PFSK-1 (cell line): ENCODE measurements around the gene PTX3.

ENCODE experiments used
- FOXP2 ChIP-seq: optimal IDR thresholded peaks from 2 replicates; pipeline ENCODE3; 2011; ENCODE audit warnings: borderline replicate concordance, control low read depth, inconsistent platforms; ENCODE audit not compliant: insufficient read depth; ENCODE audit errors: extremely low read length, extremely low read depth
- POLR2AphosphoS5 ChIP-seq: IDR thresholded peaks from 2 replicates; pipeline ENCODE4 v1.6.1; 2012; ENCODE audit warnings: low read depth, mild to moderate bottlenecking, control low read depth, low read length, moderate library complexity
- SIN3A ChIP-seq: IDR thresholded peaks from 2 replicates; pipeline ENCODE4 v1.6.1; 2012; ENCODE audit warnings: mild to moderate bottlenecking, low read length, moderate library complexity, borderline replicate concordance; ENCODE audit not compliant: insufficient read depth
- TAF1 ChIP-seq: IDR thresholded peaks from 2 replicates; pipeline ENCODE4 v1.6.1; 2012; ENCODE audit warnings: low read length, control low read depth, borderline replicate concordance; ENCODE audit not compliant: insufficient read depth
- TF ChIP-seq, protein P1 (sequence below), 2 experiments: IDR thresholded peaks; 2 replicates each; pipeline versions ENCODE4 v1.6.1 to v1.8.0; 2011 to 2012; ENCODE audit warnings: low read depth in 2 of 2, low read length in 2 of 2, control low read depth in 1 of 2, inconsistent platforms in 1 of 2, mild to moderate bottlenecking in 1 of 2, moderate library complexity in 1 of 2; ENCODE audit not compliant: insufficient read depth in 1 of 2

The PTX3 gene

DNA sequence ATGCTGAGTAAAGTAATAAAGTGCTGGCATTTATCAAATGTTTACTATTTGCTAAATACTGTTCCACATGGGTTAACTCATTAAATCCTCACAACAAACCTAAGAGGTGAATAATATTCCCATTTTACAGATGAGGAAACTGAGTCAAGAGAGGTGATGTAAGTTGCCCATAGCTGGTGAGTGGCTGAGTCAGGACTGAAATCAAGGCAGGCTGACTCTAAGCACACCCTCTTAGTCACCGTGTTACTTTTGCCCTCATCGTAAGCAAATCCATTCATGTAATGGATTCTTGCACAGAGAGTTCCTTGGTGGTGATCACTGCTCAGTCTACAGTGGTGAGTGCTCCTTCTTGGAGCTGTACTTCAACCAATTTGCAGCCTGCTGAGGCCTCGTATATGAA lies 28.9 kb upstream of the PTX3 start:
- no peak for TF ChIP-seq SIN3A
- TF ChIP-seq POLR2AphosphoS5, result no peak
- TF ChIP-seq, protein P1, sequence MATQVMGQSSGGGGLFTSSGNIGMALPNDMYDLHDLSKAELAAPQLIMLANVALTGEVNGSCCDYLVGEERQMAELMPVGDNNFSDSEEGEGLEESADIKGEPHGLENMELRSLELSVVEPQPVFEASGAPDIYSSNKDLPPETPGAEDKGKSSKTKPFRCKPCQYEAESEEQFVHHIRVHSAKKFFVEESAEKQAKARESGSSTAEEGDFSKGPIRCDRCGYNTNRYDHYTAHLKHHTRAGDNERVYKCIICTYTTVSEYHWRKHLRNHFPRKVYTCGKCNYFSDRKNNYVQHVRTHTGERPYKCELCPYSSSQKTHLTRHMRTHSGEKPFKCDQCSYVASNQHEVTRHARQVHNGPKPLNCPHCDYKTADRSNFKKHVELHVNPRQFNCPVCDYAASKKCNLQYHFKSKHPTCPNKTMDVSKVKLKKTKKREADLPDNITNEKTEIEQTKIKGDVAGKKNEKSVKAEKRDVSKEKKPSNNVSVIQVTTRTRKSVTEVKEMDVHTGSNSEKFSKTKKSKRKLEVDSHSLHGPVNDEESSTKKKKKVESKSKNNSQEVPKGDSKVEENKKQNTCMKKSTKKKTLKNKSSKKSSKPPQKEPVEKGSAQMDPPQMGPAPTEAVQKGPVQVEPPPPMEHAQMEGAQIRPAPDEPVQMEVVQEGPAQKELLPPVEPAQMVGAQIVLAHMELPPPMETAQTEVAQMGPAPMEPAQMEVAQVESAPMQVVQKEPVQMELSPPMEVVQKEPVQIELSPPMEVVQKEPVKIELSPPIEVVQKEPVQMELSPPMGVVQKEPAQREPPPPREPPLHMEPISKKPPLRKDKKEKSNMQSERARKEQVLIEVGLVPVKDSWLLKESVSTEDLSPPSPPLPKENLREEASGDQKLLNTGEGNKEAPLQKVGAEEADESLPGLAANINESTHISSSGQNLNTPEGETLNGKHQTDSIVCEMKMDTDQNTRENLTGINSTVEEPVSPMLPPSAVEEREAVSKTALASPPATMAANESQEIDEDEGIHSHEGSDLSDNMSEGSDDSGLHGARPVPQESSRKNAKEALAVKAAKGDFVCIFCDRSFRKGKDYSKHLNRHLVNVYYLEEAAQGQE (IDR thresholded peaks at IDR 0.05; ENCODE audit: insufficient read depth in 1 of 2, low read depth in 2 of 2, low read length in 2 of 2), result no peak
- no peak for TF ChIP-seq TAF1
- TF ChIP-seq FOXP2, result no peak

DNA sequence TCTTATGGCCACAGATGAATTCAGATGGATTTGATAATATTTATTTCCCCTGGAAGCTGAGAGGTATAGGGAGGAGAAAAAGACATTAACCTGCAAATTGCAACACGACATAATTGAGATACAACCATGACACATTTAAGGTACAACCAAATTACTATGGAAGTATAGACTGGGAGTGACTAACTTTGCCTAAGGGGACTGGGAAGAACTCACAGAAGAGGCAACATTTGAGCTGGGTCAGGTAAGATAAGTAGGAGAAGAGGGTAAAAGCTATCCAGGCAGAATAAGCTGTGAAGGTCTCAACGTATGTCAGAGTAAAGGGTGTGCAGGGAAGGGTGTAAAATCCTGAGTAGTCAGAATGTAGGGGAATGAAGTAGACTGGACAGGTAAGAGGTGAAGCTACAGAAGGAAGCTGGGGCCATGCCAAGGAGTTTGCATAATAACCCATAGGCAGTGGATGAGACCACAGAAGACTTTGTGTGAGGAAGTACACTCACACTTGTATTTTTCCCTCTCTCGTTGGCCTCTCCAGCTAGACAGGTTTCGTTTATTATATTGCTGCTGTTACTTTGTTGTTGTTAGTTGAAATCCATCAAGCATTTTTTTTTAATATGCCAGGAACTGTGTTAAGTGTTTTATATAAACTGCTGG lies 28.0 kb upstream of the PTX3 start:
- no peak for TF ChIP-seq SIN3A

DNA sequence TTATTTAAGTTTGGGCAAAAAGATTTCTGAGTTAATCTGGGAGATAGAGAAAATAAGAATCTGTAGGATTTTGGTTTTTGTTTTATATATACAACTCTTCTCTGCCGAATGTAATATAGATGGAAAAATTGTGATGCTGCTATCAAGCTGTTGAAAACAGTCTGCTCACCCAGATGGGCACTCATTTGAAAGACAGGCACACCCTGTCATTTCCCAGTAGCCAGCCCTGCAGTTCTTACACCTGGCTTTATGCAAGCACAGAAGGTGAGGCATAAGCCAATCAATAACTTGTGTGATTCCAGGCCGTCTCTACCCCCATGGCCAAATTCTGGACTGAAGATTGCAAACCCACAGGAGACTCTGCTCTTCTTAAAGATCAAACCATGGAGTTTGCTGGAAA lies 27.1 kb upstream of the PTX3 start:
- TF ChIP-seq FOXP2, result no peak
- TF ChIP-seq TAF1, result no peak
- no peak for TF ChIP-seq SIN3A
- TF ChIP-seq POLR2AphosphoS5, result no peak
- TF ChIP-seq, protein P1 (IDR thresholded peaks at IDR 0.05; ENCODE audit: insufficient read depth in 1 of 2, low read depth in 2 of 2, low read length in 2 of 2), result no peak

DNA sequence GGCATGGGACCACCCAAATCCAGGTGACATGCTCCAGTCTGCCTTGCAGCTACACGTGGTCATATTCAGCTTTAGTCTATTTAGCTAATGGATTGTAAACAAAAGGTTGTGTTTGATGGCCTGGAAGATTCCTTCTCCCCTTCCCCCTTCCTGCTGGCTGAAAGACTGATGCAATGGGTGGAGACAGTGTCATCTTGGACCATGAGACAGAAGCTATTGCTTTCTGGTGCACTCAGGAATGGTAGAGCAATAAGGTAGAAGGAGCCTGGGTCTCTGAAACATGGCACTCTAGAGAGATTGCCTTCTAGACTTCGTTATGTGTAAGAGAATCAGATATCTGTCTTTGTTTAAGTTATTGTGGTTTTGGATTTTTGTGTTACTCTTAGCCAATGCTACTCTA lies 25.7 kb upstream of the PTX3 start:
- TF ChIP-seq TAF1 (no peak), POLR2AphosphoS5 (no peak), SIN3A (no peak), FOXP2 (no peak)
- TF ChIP-seq, protein P1 (IDR thresholded peaks at IDR 0.05; ENCODE audit: insufficient read depth in 1 of 2, low read depth in 2 of 2, low read length in 2 of 2), result no peak

- TF ChIP-seq POLR2AphosphoS5 (no peak), FOXP2 (no peak), TAF1 (no peak), SIN3A (no peak)
- TF ChIP-seq, protein P1 (IDR thresholded peaks at IDR 0.05; ENCODE audit: insufficient read depth in 1 of 2, low read depth in 2 of 2, low read length in 2 of 2), result no peak
Measured at GRCh38 chr3:157412323-157412855, 24.3 kb upstream of the PTX3 start.
